HG02798 (cell line): ENCODE results near the gene B3GAT3.
"Not testable (repeated sequence)": the region's sequence is repeated elsewhere in the genome, so short reads cannot be mapped to it uniquely, and the experiment has no call there.

Experiments
- ATAC-seq: cut with Tn5 transposase; IDR thresholded peaks from one replicate; pipeline ENCODE4 v1.9.1; 2021; ENCODE audit warnings: mild to moderate bottlenecking; ENCODE audit not compliant: unreplicated experiment, poor library complexity

B3GAT3 gene

GRCh38 chr11:62580959-62581715 lies 40.6 kb downstream of the B3GAT3 start:
- no peak for ATAC-seq

- no peak for ATAC-seq
Observed at GRCh38 chr11:62579252-62579651, 42.5 kb downstream of the B3GAT3 start.

- ATAC-seq: no peak
Observed at GRCh38 chr11:62578541-62578940, 43.2 kb downstream of the B3GAT3 start.

GRCh38 chr11:62577046-62577714 lies 44.6 kb downstream of the B3GAT3 start:
- no peak for ATAC-seq

- ATAC-seq: no peak
Observed at GRCh38 chr11:62575837-62576236, 45.9 kb downstream of the B3GAT3 start.

- no peak for ATAC-seq
Observed at GRCh38 chr11:62575156-62575555, 46.6 kb downstream of the B3GAT3 start.

- ATAC-seq: peak; percentile 5
Observed at GRCh38 chr11:62574363-62575071, 47.3 kb downstream of the B3GAT3 start.

- peak; percentile 95 for ATAC-seq
Observed at GRCh38 chr11:62573592-62574362, 48.0 kb downstream of the B3GAT3 start, which contains the start of gene EEF1G. Gene EEF1G (minus strand): TSS chr11:62573891. CDS start chr11:62573842, 49 bp downstream.

GRCh38 chr11:62573006-62573591 lies 48.7 kb downstream of the B3GAT3 start:
- ATAC-seq: no peak

- no peak for ATAC-seq
Observed at GRCh38 chr11:62572431-62572830, 49.4 kb downstream of the B3GAT3 start.

GRCh38 chr11:62571493-62571892 lies 50.3 kb downstream of the B3GAT3 start:
- not testable (repeated sequence) for ATAC-seq

GRCh38 chr11:62570903-62571302 lies 50.9 kb downstream of the B3GAT3 start:
- not testable (repeated sequence) for ATAC-seq

- ATAC-seq: no peak
Observed at GRCh38 chr11:62569611-62570010, 52.2 kb downstream of the B3GAT3 start.

GRCh38 chr11:62567018-62567633 lies 54.7 kb downstream of the B3GAT3 start:
- no peak for ATAC-seq

- ATAC-seq: no peak
Observed at GRCh38 chr11:62566247-62566646, 55.5 kb downstream of the B3GAT3 start.
